Adrenal gland (tissue), 12 donors: Measurements from ENCODE around the gene TBC1D19. TPM values are rescaled to one million over a fixed set of nuclear protein-coding genes. Genes with fewer than 3 reads are reported as not detected.

Experiments used
- DNase-seq, 7 donors: peaks; one replicate each; pipeline ENCODE4 v3.0.0-alpha.2; 2019 to 2020
- H3K27ac ChIP-seq, 5 donors: fragments of 200-600 bp; sonication (generic) in 4 of 5; 1 replicate in 3 of 5; 2 replicates in 2 of 5; pipeline versions ENCODE4 v1.5.1 to v1.8.0; 2016 to 2020; ENCODE audit warnings: mild to moderate bottlenecking in 1 of 5
- H3K27me3 ChIP-seq: fragments of 200-600 bp; 2 replicates; pipeline ENCODE4 v1.8.0; 2021
- H3K36me3 ChIP-seq, 2 donors: fragments of 200-600 bp; replicated peaks in 1 of 2; 1 replicate in 1 of 2; 2 replicates in 1 of 2; pipeline versions ENCODE4 v1.5.1 to v1.8.0; 2018 to 2022
- H3K4me1 ChIP-seq, 2 donors: fragments of 200-600 bp; replicated peaks in 1 of 2; 1 replicate in 1 of 2; 2 replicates in 1 of 2; pipeline versions ENCODE4 v1.5.1 to v1.8.0; 2018 to 2021
- H3K4me3 ChIP-seq, 4 donors: fragments of 200-600 bp; sonication (generic) in 3 of 4; one replicate each; pipeline ENCODE4 v1.5.1; 2016 to 2018
- H3K9me3 ChIP-seq, 3 donors: fragments of 200-600 bp; sonication (generic) in 1 of 3; replicated peaks in 1 of 3; 1 replicate in 2 of 3; 2 replicates in 1 of 3; pipeline versions ENCODE4 v1.5.1 to v1.8.0; 2016 to 2021
- CTCF ChIP-seq, 6 experiments: fragments of 450-650 bp in 4 of 6; fragments of 200-600 bp in 2 of 6; sonication (generic) in 1 of 6; IDR thresholded peaks; 1 replicate in 5 of 6; 2 replicates in 1 of 6; pipeline versions ENCODE4 v1.5.1 to v1.8.0; 2016 to 2021; ENCODE audit warnings: antibody characterized with exemption in 6 of 6, mild to moderate bottlenecking in 2 of 6, moderate library complexity in 1 of 6
- POLR2A ChIP-seq, 2 donors: fragments of 450-650 bp; IDR thresholded peaks; one replicate each; pipeline ENCODE4 v1.6.1; 2017; ENCODE audit warnings: antibody characterized with exemption in 2 of 2, mild to moderate bottlenecking in 2 of 2, moderate library complexity in 1 of 2
- WGBS, 4 donors: extraction: QIAGEN DNeasy Blood & Tissue Kit in 2 of 4; methylation state at CpG; one replicate each; pipeline versions ENCODE4 v1.1.5 to v1.1.7; 2013 to 2017; 5-methylcytosine and 5-hydroxymethylcytosine counted together
- intact Hi-C, 2 donors: fragments of 100-400 bp; cut with DNase I; formaldehyde crosslinking; loops; one replicate each; pipeline versions ENCODE4 v1.14.1 to v1.15.0; 2022 to 2023
- polyA plus RNA-seq, 3 donors: library from polyadenylated mRNA; stranded (reverse); fragments of 200-250 nt in 2 of 3; fragments of 350-450 nt in 1 of 3; fragmentation: Illumina TruSeq in 1 of 3; extraction: RNeasy Lipid Tissue Mini Kit (QIAGEN cat#74804) in 1 of 3; gene quantifications; one replicate each; pipeline ENCODE4 v1.2.3, GENCODE V29; 2013 to 2014
- small RNA-seq, 2 donors: library from RNA; depleted of rRNA; stranded (forward); fragments of <200 nt; gene quantifications; one replicate each; pipeline ENCODE3, GENCODE V24; 2016
- total RNA-seq, 9 donors: library from RNA; depleted of rRNA in 4 of 9; stranded (reverse); fragments of >200 nt in 4 of 9; fragments of 120-200 nt in 1 of 9; fragmentation: NEBNext Ultra II Directional in 1 of 9; extraction: Animal tissue kit (Norgen Biotek cat#: 25700) in 1 of 9; gene quantifications; one replicate each; pipeline versions ENCODE4 v1.1.0 to v1.2.4, GENCODE V29; 2013 to 2023
- donor health status: healthy with polysubstance abuse.
- donor health status: Bipolar disorder and iron deficiency.
- donor health status: DM: yes; HTN: yes; CAD: no.
- donor health status: DM: no; HTN: no; CAD: no.
- donor health status: DM: no; HTN: no; CAD: no.
- donor health status: DM: yes; HTN: yes; CAD: no.

Gene TBC1D19
- total and polyA plus RNA-seq, 12 donors = 3.5 to 37.0 (median 14.4) TPM

- no peak overlapping the region for H3K27ac ChIP-seq
- H3K9me3 ChIP-seq = no peaks in the 10 kb centered on the region
- WGBS, 4 donors = 83 to 93% (median 90%) methylated on average over 20 to 26 of the region's 26 CpGs
- H3K4me3 ChIP-seq = no peak overlapping the region
- TF ChIP-seq POLR2A (IDR thresholded peaks at IDR 0.05) (no peak), CTCF (IDR thresholded peaks at IDR 0.05) (no peak)
- H3K36me3 ChIP-seq = no peaks in the 10 kb centered on the region
- H3K4me1 ChIP-seq = no peaks in the 10 kb centered on the region
- DNase-seq = no peak
- H3K27me3 ChIP-seq = no peaks in the 10 kb centered on the region
- intact Hi-C loops = no loop called here
These were observed 220.6 kb downstream of the TBC1D19 start for GRCh38 chr4:26804451-26804850.

- Histone ChIP-seq H3K4me1 (no peaks in the 10 kb centered on the region), H3K9me3 (no peaks in the 10 kb centered on the region), H3K27me3 (no peaks in the 10 kb centered on the region), H3K4me3 (no peak overlapping the region), H3K27ac (no peak overlapping the region), H3K36me3 (no peaks in the 10 kb centered on the region)
- intact Hi-C loops = no loop called here
- DNase-seq = no peak
- WGBS, 4 donors = 66 to 84% (median 81%) methylated on average over 10 of the region's 10 CpGs
- TF ChIP-seq POLR2A (IDR thresholded peaks at IDR 0.05) (no peak), CTCF (IDR thresholded peaks at IDR 0.05) (no peak)
These were observed 221.0 kb downstream of the TBC1D19 start for GRCh38 chr4:26804925-26805324.

Small RNA genes lying within 50 kb of the gene (small RNA-seq; reads per million reads assigned to genes)
- 0 reads per million in 2 donors for gene RF00284

Other genes starting within 250 kb of the TBC1D19 start
- gene CCKAR, start 93.6 kb upstream of the TBC1D19 start, total RNA-seq = under 1 TPM in 2 of 9 donors, not detected in 7; 0.11 to 0.61 TPM
- gene CCKAR, start 93.6 kb upstream of the TBC1D19 start, polyA plus RNA-seq = not detected